ENCODE data around the gene EEF1AKMT3. TPM values are rescaled to one million over a fixed set of nuclear protein-coding genes. Genes with fewer than 3 reads are reported as not detected.

Gene EEF1AKMT3
- total and polyA plus RNA-seq, 7 donors: 1.6 to 11.9 (median 9.0) TPM

- Histone ChIP-seq H3K4me3 (no peak overlapping the region), H3K27me3 (no peaks in the 10 kb centered on the region), H3K9me3 (no peaks in the 10 kb centered on the region), H3K27ac (no peak overlapping the region), H3K36me3 (peaks cover 9 to 80% (median 25%) of the 10 kb centered on the region in 4 donors), H3K4me1 (peaks cover 0 to 13% (median 5%) of the 10 kb centered on the region in 4 donors)
- no peak for DNase-seq
- intact Hi-C loops (cut with DNase I): no loop called here
- 92 to 93% methylated on average over 9 of the region's 9 CpGs for WGBS, 2 donors
- TF ChIP-seq POLR2AphosphoS5 (IDR thresholded peaks at IDR 0.05) (no peak), EP300 (IDR thresholded peaks at IDR 0.05) (no peak), POLR2A (IDR thresholded peaks at IDR 0.05) (no peak)
- TF ChIP-seq, protein P1, sequence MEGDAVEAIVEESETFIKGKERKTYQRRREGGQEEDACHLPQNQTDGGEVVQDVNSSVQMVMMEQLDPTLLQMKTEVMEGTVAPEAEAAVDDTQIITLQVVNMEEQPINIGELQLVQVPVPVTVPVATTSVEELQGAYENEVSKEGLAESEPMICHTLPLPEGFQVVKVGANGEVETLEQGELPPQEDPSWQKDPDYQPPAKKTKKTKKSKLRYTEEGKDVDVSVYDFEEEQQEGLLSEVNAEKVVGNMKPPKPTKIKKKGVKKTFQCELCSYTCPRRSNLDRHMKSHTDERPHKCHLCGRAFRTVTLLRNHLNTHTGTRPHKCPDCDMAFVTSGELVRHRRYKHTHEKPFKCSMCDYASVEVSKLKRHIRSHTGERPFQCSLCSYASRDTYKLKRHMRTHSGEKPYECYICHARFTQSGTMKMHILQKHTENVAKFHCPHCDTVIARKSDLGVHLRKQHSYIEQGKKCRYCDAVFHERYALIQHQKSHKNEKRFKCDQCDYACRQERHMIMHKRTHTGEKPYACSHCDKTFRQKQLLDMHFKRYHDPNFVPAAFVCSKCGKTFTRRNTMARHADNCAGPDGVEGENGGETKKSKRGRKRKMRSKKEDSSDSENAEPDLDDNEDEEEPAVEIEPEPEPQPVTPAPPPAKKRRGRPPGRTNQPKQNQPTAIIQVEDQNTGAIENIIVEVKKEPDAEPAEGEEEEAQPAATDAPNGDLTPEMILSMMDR (IDR thresholded peaks at IDR 0.05): no peak
Measured at GRCh38 chr12:57807285-57807684, 34.9 kb downstream of the EEF1AKMT3 start.

GRCh38 chr12:57808351-57808750, 35.9 kb downstream of the EEF1AKMT3 start:
- Histone ChIP-seq H3K4me3 (no peak overlapping the region), H3K27ac (no peak overlapping the region), H3K27me3 (no peaks in the 10 kb centered on the region), H3K4me1 (peaks cover 0 to 13% (median 4%) of the 10 kb centered on the region in 4 donors), H3K9me3 (no peaks in the 10 kb centered on the region), H3K36me3 (peaks cover 9 to 78% (median 22%) of the 10 kb centered on the region in 4 donors)
- intact Hi-C loops (cut with DNase I): no loop called here
- DNase-seq: no peak
- TF ChIP-seq POLR2AphosphoS5 (IDR thresholded peaks at IDR 0.05): no peak
- TF ChIP-seq EP300 (IDR thresholded peaks at IDR 0.05): no peak
- TF ChIP-seq, protein P1 (IDR thresholded peaks at IDR 0.05): no peak
- TF ChIP-seq POLR2A (IDR thresholded peaks at IDR 0.05): no peak
- 91 to 94% methylated on average over 5 of the region's 5 CpGs for WGBS, 2 donors

DNA sequence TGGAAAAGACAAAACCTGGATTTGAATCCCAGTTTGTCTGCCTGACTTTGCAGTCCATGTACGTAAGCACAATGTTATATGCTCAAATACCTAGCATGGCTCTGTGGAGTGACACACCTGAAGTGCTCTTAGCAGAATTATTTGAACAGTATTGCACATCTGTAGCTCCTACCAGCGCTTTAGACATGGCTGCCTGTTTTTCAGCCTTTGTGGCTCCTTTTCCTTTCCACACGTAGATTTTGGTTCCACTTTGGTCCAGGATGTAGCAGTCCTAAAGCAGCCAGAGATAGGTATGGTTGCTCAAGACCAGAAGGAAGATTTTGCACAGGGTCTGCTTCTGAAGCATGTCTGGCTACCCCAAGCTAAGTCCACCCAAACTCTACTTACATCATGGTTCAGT, 37.0 kb downstream of the EEF1AKMT3 start:
- intact Hi-C loops (cut with DNase I): no loop called here
- WGBS, 2 donors: 93 to 94% methylated on average over 3 of the region's 3 CpGs
- H3K27ac ChIP-seq: no peak overlapping the region
- DNase-seq: no peak
- no peak for TF ChIP-seq POLR2AphosphoS5 (IDR thresholded peaks at IDR 0.05)
- TF ChIP-seq EP300 (IDR thresholded peaks at IDR 0.05): no peak
- no peak for TF ChIP-seq POLR2A (IDR thresholded peaks at IDR 0.05)
- TF ChIP-seq, protein P1 (IDR thresholded peaks at IDR 0.05): no peak
- H3K36me3 ChIP-seq: peaks cover 9 to 74% (median 22%) of the 10 kb centered on the region in 4 donors
- peaks cover 0 to 11% (median 2%) of the 10 kb centered on the region in 4 donors for H3K4me1 ChIP-seq
- H3K27me3 ChIP-seq: no peaks in the 10 kb centered on the region
- no peak overlapping the region for H3K4me3 ChIP-seq
- H3K9me3 ChIP-seq: no peaks in the 10 kb centered on the region

DNA sequence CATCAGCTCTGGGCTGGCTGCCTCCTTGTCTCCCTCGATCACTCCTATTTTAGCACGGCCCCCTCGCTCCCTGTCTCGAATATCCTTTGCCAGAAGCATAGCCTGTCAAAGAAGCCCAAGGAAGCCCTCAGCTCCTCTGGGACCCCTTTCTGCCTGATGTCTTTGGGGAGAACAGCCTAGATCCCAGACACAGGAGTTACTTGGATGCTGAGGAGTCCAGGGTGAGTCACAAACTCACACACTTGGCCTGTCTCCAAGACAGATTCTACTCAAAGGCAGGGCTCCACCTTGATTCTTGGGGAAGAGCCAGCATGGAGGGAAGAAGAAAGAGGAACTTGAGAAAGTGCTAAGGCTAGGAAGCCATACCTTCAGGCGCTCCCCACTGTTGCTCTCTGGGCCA, 38.0 kb downstream of the EEF1AKMT3 start:
- TF ChIP-seq POLR2AphosphoS5 (IDR thresholded peaks at IDR 0.05) (no peak), POLR2A (IDR thresholded peaks at IDR 0.05) (no peak), EP300 (IDR thresholded peaks at IDR 0.05) (no peak)
- TF ChIP-seq, protein P1 (IDR thresholded peaks at IDR 0.05): no peak
- no peaks in the 10 kb centered on the region for H3K27me3 ChIP-seq
- peaks cover 0 to 21% (median 5%) of the 10 kb centered on the region in 4 donors for H3K4me1 ChIP-seq
- no peak overlapping the region for H3K27ac ChIP-seq
- H3K36me3 ChIP-seq: peaks cover 9 to 73% (median 22%) of the 10 kb centered on the region in 4 donors
- H3K9me3 ChIP-seq: no peaks in the 10 kb centered on the region
- intact Hi-C loops (cut with DNase I): no loop called here
- no peak for DNase-seq
- H3K4me3 ChIP-seq: no peak overlapping the region
- WGBS, 2 donors: 95 to 96% methylated on average over 5 of the region's 5 CpGs

All from sigmoid colon (tissue), 7 donors.